Measurements from ENCODE around the gene APCDD1L. TPM values are rescaled to one million over a fixed set of nuclear protein-coding genes. Genes with fewer than 3 reads are reported as not detected.
A peak's percentile ranks its signal among the peaks of the same experiment; 100 is the strongest.

The APCDD1L gene
- total and polyA plus RNA-seq, 12 donors, result 0.08 to 1.8 (median 1.1) TPM; not detected in 2

DNA sequence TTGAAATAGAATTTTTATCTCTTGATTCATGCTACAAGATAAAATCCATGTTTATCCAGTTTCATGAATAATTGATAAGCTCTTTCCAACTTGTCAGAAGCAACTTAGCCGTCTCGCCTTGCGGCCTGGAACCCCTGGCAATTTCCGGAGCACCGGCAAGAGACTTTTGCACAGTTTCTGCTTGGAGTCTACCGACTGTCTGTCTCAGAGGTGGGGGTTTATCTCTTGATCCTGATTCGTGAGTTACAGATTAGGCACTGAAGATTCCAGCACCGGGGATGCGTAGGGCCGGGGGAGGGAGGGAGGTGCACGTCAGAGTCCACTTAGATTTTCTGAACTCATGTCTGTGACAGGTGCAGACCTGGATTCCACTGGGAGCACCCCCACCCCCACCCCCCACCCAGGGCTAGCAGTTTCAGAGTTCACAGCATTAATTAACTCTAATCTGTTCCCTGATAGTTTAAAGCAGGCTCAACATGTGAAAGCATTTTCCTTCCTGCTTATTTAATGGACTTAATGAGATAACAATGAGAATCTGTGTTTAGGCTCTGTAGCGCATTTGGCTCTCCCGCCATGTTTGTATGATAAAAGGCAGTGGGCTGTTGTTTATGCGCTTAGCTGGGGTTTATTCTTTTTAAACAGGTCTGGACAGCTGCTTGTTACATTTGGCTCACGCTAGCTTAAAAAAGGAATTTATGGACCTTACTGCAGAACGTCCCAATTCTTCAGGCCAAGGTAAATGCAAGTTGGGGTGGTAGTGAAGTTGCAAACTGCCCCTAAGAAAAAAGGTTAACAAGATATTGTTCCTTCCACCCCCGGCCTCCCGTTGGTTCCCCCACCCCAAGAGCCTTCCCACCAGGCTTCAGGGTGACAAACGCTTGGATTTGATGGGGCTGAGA is 8.1 kb upstream of the APCDD1L start:
- Histone ChIP-seq H3K27me3 (peaks cover 0 to 4% (median 0%) of the 10 kb centered on the region in 7 donors), H3K4me3 (no peak overlapping the region), H3K9me3 (peaks cover 0 to 30% (median 17%) of the 10 kb centered on the region in 11 donors), H3K4me1 (no peaks in the 10 kb centered on the region), H3K36me3 (no peaks in the 10 kb centered on the region), H3K27ac (peak overlapping the region in 3 of 10 donors; percentile 2 to 48 (median 19))
- intact Hi-C loops (cut with DNase I), result no loop called here
- peak in 3 of 8 donors; percentile 19 to 34 (median 34) for ATAC-seq
- TF ChIP-seq CTCF (IDR thresholded peaks at IDR 0.05), result no peak
- DNase-seq, result no peak
- WGBS, 2 donors, result 32% methylated on average over 19 of the region's 19 CpGs

- DNase-seq, result no peak
- intact Hi-C loops (cut with DNase I), result no loop called here
- peak overlapping the region in 1 of 10 donors; percentile 2 for H3K27ac ChIP-seq
- H3K27me3 ChIP-seq, result peaks cover 0 to 8% (median 0%) of the 10 kb centered on the region in 7 donors
- ATAC-seq, result no peak
- H3K36me3 ChIP-seq, result no peaks in the 10 kb centered on the region
- H3K4me3 ChIP-seq, result no peak overlapping the region
- 50 to 59% methylated on average over 3 of the region's 3 CpGs for WGBS, 2 donors
- peaks cover 0 to 28% (median 17%) of the 10 kb centered on the region in 11 donors for H3K9me3 ChIP-seq
- H3K4me1 ChIP-seq, result no peaks in the 10 kb centered on the region
- no peak for TF ChIP-seq CTCF (IDR thresholded peaks at IDR 0.05)
These were observed 7.5 kb upstream of the APCDD1L start for GRCh38 chr20:58522666-58523065.

DNA sequence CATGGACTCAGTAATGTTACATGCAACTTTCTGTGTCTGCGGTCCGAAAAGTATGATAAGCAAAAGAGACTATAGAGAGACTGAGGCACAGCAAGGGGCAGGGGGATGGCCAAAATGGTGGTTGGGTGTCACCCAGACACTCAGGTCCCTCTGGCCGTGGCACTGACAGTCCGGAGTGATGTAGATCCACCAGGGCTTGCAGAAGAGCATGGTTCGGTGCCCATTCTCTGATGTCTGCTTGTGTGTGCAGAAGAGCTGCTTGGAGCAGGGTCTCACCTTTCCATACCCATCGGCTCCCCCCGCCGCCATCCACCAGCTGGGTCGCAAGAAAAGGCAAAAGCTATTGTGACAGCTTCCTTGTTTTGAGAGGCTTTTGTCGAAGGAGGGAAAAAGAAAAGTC is 6.6 kb upstream of the APCDD1L start:
- intact Hi-C loops (cut with DNase I), result no loop called here
- Histone ChIP-seq H3K4me1 (no peaks in the 10 kb centered on the region), H3K27me3 (peaks cover 0 to 13% (median 0%) of the 10 kb centered on the region in 7 donors), H3K9me3 (peaks cover 0 to 19% (median 10%) of the 10 kb centered on the region in 11 donors), H3K27ac (no peak overlapping the region), H3K36me3 (no peaks in the 10 kb centered on the region), H3K4me3 (no peak overlapping the region)
- 81 to 86% methylated on average over 10 of the region's 10 CpGs for WGBS, 2 donors
- no peak for DNase-seq
- no peak for TF ChIP-seq CTCF (IDR thresholded peaks at IDR 0.05)
- no peak for ATAC-seq

GRCh38 chr20:58519940-58520712 is 4.9 kb upstream of the APCDD1L start:
- Histone ChIP-seq H3K27ac (no peak overlapping the region), H3K4me3 (no peak overlapping the region), H3K9me3 (peaks cover 0 to 4% (median 0%) of the 10 kb centered on the region in 11 donors), H3K36me3 (no peaks in the 10 kb centered on the region), H3K27me3 (peaks cover 0 to 28% (median 8%) of the 10 kb centered on the region in 7 donors), H3K4me1 (peaks cover 0 to 1% (median 0%) of the 10 kb centered on the region in 9 donors)
- WGBS, 2 donors, result 88 to 89% methylated on average over 5 of the region's 5 CpGs
- TF ChIP-seq CTCF (IDR thresholded peaks at IDR 0.05), result no peak
- DNase-seq (no peak), ATAC-seq (no peak)
- intact Hi-C loops (cut with DNase I), result no loop called here

Measured in heart right ventricle (tissue), 16 donors.